HL-60/S4 treated with phorbol 12-myristate 13-acetate at 8.2 ng/mL for 4 days and 3 days (cell line): ENCODE measurements around the gene PACSIN3.

Source experiments
- in situ Hi-C: fragments of 300-500 bp; cut with MboI; formaldehyde crosslinking; loops from 2 replicates; pipeline ENCODE4 v1.15.0; 2022; ENCODE audit warnings: low sequenced_read_pairs

PACSIN3 gene

DNA sequence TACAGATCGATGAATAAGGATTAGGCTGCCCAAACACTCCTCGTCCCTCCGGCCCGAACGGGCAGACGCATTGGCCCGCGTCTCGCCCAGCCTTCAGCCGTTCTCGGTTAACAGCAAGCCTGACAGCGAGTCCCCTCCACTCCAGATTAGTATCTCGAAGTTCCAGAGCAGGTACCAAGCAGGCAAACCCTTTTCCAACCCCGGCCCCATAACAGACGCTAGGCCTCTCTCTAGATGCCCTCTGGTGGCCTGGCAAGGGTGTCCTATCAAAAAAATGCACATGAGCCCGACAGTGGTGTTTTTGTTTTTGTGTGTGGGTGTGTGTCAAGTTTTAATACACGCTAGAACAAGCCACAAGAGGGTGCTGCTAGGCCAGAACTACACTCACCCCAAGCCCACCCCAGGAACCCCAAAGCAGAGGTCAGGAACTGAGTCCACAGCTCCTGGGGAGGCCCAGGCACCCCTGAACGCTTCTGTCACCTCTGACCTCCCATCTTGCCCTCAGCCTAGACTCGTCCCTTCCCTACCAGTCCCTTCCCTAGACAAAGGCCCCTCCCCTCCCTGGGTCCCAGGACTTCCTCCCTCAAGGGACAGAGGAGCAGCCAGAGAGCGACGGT lies 8.9 kb downstream of the PACSIN3 start:
- in situ Hi-C loops = no loop called here

DNA sequence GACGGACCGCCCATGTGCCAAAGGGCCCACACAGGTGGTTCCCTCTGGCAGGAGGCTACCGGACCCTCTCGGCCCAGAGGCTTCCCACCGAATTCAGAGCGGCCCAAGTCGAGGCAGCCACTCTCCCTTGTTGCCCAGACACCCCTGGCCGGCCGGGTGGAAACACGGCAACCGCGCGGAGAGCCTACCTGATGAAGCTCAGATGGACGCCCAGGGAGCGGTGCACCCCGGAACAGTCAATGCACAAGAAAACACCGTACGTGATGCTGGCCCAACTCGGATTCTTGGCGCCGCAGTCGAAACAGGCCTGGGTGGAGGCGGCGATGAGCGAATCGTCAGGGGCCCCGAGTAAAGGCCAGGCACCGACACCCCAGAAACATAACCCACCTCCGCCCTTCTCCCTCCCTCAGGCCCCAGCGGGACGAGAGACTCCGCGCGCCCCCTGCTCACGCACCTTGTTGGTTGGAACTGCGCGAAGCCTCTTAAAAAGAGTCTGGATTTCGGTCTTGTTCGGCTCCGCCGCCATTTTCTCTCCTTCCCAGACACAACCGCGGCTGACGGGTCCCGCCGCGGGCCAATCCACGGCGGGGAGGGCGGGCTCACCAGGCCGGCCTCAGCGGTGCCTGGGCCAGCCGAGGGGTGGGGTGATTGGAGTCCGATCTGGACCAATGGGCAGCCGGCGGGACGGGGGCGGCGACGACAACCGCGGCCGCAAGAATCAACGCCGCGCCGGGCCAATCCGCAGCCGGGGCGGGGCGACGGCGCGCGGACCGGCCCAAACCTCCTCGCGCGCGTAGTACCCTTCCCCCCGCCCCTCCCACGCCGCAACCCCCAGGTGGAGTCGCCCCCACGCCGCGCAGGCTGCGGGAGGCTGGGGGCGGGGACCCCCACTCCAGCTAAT lies 9.7 kb downstream of the PACSIN3 start, which contains the start of gene ARFGAP2:
Gene ARFGAP2, minus strand, starts transcription at position 552 of the 901 bp plus-strand sequence. Its CDS starts 26 bp downstream, at position 526.
- in situ Hi-C loops = no loop called here

DNA sequence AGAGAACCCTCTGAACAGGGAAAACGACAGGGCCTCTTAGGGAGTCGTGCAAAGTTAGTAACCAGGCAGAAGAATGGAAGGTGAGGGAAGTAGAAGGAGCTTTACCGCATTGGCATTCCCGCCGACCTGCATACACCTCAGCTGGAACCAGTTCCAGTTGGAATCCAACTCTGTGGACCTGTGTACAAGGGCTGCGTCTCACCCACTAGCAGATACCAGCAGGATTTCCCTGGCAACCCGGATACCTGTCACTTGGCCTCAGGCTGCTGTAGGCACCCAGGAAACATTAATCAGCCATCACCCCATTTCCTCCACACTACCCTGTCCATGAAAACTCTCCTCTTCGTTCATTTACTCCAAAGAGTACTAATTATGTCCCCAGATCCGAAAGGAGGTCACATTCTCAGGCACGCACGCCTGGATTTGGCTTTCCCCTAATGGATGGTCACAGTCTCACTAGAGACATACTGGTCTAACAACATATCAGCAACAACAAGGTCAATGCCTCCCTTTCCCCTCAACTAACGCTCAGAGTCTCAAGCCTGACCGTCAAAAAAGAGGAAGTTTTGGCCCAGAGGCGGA lies 10.4 kb downstream of the PACSIN3 start:
- in situ Hi-C loops = no loop called here

DNA sequence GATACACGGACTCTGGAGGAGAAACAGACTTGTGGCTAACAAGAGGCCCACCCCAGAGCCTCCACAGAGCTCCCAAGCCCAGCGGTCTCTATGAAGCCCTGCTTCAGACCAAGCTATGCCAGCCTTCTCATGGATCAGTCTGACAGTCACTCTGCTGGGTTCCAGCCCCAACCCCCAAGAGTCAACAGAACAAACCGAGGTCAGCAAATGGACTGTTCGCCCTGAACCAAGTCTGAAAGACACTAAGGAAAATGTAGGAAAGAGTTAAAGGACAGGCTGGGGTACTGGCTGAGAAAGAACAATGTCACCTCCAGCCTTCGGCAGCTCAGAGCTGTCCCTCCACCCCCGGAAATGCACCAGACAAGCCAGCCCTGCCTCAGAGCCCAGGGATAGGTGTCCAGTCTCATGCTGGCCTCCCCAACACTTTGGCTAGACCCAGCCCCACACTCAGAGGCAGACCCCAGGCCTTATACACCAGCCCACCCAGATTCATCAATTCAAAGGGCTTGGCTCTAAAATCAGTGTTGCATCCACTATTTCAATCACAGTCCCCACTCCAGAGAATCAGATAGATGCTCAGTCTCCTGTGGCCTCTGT lies 13.4 kb downstream of the PACSIN3 start:
- in situ Hi-C loops = loop anchor here (25.0 kb wide), 1 partner anchor 286 kb away; no protein-coding TSS in a partner anchor

DNA sequence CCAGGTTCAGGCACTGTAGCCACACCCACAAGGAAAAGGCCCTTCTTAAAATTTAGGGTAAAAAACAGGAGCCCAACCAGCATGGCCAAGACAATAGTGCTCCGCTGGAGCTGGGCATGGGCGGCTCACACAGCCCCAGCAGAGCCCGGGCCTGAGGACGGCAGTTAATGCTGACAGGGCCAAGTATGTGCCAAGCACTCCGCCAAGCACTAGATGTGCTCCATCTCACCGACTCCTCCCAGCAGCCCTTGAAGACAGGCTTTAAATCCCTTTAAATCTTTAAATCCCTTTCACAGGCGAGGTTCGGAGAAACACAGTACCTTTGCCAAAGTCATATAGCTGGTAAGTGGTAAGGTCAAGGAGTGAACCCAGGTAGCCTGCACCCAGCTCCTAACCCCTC lies 14.4 kb downstream of the PACSIN3 start:
- in situ Hi-C loops = loop anchor here (25.0 kb wide), 1 partner anchor 285 kb away; no protein-coding TSS in a partner anchor

DNA sequence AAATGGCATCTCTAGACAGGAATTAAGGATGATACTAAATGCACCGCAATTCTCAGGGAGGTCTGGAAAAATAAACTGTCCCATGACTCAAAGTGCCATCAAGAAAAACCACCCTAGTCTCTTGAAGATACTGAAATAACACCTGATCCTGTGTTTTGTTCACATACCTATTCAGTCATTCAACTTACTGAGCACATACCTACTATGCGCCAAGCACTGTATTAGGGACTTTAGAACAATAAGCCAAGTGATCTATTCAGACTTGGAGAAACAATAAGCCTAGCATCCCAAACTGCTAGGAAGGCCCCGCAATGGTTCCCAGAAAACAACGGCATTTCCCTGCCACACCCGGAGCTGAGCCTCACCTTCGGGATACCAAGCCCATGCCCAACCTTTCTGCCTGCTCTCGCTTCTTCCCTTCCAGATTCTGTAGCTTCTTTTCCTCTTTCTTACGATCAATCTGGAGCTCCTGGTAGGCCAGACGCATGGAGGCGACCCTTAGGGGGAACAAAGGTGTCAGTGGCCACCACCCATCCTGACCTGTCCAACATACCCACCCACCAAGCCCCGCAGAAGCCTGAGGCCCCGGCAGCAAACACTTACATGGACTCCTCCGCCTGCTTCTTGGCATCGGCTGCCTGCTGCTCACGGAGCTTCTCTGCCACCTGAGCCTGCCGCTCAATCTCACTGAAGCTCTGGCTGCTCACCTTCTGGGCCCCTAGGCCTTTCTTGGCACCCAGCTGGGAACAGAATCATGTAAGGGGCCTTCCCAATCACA lies 15.0 kb downstream of the PACSIN3 start:
- in situ Hi-C loops = loop anchor here (25.0 kb wide), 1 partner anchor 284 kb away; no protein-coding TSS in a partner anchor

DNA sequence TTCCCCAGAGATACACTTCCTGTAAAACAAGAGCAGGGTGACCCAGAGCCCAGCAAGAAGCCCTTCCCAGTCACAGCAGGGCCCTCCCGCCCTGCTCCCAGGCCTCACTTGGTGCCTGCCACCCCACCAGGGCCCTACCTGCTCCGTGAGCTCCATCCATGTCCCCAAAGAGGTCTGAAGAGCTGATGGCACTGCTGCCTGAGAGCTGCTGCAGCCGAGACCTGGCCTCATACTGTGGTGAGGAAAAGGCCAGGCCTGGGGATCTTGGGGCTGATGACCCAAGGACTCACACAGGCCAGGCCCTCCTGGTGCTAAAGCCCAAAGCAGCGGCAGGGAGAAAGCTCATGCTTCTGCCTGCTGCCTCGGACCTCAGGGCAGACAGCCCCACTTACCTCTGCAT lies 19.9 kb downstream of the PACSIN3 start:
- in situ Hi-C loops = loop anchor here (25.0 kb wide), 1 partner anchor 279 kb away; no protein-coding TSS in a partner anchor

DNA sequence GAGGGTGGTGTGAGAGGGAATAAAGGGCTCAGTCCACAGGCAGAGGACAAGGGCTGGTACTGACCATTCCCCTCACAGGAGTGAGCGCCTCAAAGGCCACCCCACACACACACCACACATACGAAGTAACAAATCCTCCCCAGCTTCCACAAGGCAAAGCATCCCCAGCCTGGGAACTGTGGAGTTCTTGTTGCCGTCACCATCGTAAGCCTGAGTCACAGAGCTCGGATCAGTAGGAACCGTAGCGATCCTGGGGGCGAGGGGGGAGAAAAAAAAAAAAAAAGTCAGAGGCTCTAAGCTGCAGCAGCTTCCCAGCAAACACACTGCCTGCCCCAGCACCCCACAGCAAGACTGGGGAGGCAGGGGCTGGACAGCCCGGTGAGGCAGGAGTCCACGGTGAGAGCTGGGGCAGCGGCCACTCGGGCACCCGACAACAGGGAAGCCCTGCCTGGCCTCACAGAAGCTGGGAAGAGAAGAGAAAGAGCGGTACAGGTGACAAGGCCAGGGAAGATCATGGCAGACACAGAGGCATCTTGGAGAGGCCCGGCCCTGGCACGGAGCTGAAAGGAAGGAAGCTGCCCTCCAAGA lies 20.9 kb downstream of the PACSIN3 start:
- in situ Hi-C loops = loop anchor here (25.0 kb wide), 1 partner anchor 278 kb away; no protein-coding TSS in a partner anchor

DNA sequence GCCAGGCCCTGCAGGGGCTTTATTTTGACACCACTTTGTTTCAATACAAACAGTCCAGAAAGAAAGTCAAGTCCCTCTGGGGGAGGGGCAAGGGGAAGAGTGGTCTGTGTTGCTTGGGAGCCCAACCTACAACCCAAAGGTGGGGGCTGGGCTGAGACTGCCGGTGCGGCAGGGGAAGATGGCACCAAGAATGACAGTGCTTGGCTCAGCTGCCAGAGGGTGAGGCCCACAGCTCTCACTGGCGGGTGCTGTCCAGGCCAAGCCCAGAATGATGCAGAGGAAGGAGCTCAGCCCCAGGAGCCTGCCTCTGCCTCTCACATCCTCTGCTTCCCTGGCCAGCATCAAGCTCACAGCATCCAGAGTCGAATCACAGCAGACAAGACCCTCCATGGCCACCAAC lies 21.9 kb downstream of the PACSIN3 start:
- in situ Hi-C loops = loop anchor here (25.0 kb wide), 1 partner anchor 277 kb away; no protein-coding TSS in a partner anchor

DNA sequence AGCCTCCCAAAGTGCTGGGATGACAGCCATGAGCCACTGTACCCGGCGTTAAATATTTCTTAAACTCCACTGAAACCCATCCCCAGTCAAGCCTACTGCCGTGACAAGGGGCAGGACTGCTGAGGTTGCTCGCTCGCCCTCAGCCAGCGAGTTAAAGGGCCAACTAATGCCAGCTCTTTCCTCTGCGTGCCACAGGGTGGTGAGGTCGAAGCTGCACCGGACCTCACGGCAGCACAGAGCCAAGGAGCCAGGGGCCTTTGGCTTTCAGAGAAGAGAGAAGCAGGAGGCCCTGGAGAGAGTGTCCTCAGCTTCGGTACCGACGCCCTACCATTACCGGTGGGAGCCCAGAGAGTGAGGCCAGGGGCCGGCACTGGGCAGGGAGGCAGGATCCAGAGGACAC lies 22.3 kb downstream of the PACSIN3 start:
- in situ Hi-C loops = loop anchor here (25.0 kb wide), 1 partner anchor 277 kb away; no protein-coding TSS in a partner anchor

DNA sequence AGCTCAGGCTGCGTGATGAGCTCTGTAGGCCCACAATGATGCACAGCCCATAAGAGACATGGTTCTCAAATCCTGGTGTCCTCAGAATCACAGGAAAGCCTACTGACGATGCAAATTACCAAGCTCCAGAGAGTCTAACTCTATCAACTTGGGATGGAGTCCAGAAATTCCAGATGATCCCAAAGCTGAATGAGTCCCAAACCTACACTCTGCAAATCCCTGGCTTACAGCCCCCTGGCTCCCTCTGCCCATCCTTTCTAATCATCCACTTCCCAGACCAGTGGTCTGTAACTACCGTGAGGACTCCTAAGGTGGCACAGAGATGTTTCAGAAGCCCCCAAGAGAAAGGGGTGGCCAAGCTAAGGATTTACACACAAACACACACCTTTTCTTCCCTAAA lies 23.0 kb downstream of the PACSIN3 start:
- in situ Hi-C loops = loop anchor here (25.0 kb wide), 1 partner anchor 276 kb away; no protein-coding TSS in a partner anchor

DNA sequence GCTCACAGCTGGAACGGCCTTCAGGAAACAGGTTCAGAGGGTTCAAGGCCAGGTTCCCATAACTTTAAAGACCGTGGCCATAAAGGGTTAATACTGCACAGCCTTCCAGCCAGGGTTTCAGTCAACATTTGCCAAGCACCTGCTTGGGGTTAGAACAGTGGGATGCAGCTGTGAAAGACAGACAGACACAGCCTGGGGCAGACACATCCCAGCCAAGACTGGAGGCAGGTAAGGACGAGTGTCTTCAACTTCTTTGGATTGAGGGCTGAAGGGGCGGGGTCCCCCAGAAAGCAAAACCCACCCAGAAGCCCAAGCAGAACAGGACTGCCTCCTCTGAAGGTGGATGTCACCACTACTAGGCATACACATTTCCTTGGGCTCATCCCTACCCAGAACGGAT lies 23.8 kb downstream of the PACSIN3 start:
- in situ Hi-C loops = loop anchor here (25.0 kb wide), 1 partner anchor 275 kb away; no protein-coding TSS in a partner anchor

DNA sequence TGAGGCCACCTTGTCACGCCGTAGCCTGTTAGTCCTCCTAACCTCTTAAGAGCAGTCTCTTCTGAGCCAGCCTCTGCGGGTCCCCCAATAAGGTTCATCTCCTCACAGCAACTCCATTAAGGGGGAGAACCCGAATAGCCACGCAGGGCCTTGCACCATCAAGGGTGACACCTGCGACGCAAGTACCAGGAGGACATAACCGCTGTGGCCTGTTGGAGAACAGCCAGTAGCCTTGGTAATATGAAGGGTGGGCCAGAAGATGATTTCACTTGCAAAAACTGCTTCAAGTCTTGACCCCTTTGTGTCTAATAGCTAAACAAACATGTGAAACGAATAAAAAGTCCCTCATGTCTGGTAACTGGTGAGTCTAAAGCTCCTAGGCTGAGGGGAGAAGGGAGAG lies 24.3 kb downstream of the PACSIN3 start:
- in situ Hi-C loops = loop anchor here (25.0 kb wide), 1 partner anchor 275 kb away; no protein-coding TSS in a partner anchor

DNA sequence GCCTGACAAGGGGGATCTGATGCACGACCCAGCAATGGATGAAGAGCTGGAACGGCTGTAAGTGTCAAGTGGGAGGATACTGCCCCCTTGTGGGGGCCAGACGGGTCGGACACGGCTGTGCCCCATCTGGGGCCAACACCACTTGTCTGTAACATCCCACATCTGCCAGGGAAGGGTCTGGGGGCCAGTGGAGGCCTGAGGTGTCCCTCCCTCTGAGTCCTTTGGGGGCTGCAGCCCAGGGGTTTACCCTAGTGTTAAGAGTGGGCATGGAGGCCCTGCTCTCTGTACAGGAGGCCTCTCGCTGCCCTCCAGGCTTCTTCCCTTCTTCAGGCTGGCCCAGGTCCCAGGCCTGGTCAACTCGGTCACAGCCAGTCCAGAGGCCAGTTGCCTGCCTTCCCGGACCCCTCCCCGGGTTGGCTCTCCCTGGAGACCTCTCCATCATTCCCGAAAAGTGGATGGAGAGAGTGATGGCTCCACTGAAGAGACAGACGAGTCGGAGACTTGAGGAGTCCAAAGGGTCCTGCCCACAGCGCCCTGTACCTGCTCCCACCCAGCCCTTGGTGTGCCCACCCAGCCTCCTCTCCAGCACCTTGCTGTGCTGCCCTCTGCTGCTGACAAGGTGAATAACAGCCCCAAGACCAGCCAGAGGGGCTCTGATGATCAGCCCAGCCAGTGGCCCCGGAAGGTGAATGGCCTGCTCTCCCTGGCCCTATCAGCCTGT lies 24.9 kb downstream of the PACSIN3 start:
- in situ Hi-C loops = loop anchor here (25.0 kb wide), 1 partner anchor 274 kb away; no protein-coding TSS in a partner anchor

DNA sequence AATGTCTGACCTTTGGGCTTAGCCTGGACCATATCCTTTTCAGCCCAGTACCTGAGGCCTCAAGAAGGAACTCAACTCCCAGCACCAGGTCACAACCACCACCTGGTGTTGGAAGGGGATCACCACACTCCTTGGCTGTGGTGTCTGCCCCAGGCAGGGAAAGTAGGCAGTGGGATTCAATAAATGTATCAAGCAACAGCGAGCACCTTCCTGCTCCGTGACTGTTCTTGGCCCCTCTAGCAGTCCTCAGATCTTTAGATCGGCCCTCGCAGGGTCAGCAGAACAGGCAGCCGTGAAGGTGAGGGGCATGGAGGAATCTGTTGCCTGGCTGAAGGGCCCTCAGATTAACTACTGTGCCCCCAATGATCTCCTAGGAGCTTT lies 25.5 kb downstream of the PACSIN3 start:
- in situ Hi-C loops = loop anchor here (25.0 kb wide), 1 partner anchor 273 kb away; no protein-coding TSS in a partner anchor

DNA sequence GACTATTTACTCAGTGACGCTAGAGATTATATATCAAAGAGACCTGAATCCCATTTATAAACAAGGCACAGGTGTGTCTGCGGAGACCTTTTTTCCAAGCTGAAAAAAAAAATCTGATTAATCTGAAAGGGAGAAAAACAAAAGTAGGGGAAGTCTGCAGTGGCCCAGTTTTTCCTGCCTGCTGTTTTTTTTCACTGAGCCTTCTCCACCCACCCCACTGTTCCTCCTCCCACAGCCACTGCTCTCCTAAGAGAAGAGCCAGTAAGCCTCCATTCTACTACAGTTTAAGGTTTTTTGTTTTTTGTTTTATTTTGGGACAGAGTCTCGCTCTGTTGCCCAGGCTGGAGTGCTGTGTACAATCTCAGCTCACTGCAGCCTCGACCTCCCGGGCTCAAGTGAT lies 28.0 kb downstream of the PACSIN3 start:
- in situ Hi-C loops = loop anchor here (25.0 kb wide), 1 partner anchor 271 kb away; no protein-coding TSS in a partner anchor

DNA sequence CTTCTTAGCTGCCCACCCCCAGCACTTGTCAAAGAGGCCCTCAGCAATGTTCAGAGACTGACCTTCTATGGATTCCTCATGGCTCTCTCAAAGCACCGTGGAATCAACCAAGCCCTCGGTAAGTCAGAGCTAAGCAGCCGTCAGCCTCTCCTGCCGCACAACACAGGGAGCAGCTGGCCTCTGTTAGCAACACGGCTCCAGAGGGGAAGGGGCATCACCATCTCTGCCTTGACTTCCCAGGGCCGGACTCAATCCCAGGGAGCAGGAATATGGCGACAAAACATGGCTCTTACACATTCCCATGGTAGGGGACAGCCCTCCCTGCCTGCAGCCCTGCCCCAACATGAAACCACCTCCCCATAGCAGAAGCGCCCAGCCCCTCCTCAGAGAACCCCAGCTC lies 28.4 kb downstream of the PACSIN3 start:
- in situ Hi-C loops = loop anchor here (25.0 kb wide), 1 partner anchor 271 kb away; no protein-coding TSS in a partner anchor

DNA sequence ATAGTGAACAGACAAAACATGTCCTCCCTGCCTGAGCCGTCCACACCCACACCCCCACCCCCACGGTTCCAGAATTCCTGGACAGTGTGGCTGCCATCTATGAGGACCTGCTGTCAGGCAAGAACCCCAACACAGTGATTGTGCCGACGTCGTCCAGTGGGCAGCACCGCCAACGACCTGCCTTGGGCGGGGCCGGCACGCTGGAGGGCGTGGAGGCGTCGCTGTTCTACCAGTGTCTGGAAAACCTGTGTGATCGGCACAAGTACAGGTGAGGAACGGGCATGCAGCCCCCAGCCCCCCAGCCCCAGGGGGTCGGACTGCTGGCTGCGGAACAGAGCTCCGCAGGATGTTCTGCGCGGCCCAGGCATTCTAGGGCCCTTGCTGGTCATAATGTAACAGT lies 29.3 kb downstream of the PACSIN3 start:
- in situ Hi-C loops = loop anchor here (25.0 kb wide), 1 partner anchor 270 kb away; no protein-coding TSS in a partner anchor
